Measurements from ENCODE around the gene KDM6A. TPM values are rescaled to one million over a fixed set of nuclear protein-coding genes. Genes with fewer than 3 reads are reported as not detected.

Gene KDM6A
- total and polyA plus RNA-seq, 9 of the 15 experiments (the other 6 are each of a cell fraction or from before 2014, with no cell fraction given), result 8.4 to 34.3 (median 22.9) TPM

DNA sequence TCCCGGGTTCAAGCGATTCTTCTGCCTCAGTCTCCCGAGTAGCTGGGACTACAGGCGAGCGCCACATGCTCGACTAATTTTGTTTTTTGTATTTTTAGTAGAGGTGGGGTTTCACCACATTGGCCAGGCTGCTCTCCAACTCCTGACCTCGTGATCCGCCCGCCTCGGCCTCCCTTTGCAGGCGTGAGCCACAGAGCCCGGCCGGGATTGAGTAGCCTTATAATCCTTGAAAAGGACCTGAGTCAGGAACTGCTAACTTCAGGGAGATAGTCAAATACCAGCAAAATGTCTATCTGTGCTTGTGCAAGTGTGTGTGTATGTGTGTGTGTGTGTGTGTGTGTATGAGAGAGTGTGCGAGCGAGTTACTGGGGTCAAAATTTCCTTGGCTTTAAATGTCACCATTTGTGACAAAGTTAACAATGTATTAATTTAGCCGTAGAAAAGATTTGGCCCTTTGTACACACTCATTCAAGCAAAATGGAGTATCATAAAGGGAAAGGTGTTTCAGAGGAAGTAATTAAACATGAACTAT is 1.8 kb upstream of the KDM6A start (continued):
- TF ChIP-seq, protein P1, sequence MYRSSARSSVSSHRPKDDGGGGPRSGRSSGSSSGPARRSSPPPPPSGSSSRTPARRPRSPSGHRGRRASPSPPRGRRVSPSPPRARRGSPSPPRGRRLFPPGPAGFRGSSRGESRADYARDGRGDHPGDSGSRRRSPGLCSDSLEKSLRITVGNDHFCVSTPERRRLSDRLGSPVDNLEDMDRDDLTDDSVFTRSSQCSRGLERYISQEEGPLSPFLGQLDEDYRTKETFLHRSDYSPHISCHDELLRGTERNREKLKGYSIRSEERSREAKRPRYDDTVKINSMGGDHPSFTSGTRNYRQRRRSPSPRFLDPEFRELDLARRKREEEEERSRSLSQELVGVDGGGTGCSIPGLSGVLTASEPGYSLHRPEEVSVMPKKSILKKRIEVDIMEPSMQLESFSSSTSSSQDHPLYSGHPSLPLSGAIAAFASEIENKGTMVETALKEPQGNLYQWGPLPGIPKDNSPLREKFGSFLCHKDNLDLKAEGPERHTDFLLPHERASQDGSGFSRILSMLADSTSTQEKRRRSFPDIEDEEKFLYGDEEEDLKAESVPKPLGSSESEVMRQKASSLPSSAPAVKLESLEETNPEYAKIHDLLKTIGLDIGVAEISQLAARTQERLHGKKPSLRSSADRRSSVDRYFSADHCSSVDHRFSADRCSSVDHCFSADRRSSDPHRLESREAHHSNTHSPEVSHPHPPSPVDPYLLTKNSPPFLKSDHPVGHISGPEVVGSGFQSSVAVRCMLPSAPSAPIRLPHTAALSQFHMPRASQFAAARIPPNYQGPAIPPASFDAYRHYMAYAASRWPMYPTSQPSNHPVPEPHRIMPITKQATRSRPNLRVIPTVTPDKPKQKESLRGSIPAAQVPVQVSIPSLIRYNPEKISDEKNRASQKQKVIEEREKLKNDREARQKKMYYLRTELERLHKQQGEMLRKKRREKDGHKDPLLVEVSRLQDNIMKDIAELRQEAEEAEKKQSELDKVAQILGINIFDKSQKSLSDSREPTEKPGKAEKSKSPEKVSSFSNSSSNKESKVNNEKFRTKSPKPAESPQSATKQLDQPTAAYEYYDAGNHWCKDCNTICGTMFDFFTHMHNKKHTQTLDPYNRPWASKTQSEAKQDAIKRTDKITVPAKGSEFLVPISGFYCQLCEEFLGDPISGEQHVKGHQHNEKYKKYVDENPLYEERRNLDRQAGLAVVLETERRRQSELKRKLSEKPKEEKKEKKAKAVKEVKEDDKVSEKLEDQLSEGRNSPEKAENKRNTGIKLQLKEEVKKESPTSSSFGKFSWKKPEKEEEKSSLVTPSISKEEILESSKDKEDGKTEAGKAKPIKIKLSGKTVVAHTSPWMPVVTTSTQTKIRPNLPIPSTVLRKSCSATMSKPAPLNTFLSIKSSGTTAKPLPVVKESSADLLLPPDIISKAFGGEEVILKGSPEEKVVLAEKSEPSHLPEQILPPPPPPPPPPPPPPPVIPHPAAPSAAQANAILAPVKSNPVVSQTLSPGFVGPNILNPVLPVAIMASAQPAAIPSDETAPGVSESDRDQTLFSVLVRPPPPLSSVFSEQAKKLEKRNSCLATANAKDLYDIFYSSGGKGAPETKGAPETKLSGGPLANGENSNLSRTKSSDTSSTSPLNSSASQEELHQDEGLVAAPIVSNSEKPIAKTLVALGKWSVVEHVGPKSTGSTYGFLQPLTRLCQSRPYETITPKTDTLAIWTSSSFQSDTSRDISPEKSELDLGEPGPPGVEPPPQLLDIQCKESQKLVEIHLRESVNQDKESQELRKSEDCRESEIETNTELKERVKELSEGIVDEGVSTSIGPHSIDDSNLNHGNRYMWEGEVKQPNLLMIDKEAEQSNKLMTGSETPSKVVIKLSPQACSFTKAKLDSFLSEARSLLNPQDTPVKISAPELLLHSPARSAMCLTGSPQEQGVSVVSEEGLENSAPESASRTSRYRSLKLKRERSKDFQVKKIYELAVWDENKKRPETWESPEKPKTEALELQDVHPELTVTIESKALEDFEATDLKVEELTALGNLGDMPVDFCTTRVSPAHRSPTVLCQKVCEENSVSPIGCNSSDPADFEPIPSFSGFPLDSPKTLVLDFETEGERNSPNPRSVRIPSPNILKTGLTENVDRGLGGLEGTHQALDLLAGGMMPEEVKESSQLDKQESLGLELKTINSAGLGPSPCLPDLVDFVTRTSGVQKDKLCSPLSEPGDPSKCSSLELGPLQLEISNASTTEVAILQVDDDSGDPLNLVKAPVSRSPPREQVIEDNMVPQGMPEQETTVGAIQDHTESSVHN (IDR thresholded peaks at IDR 0.05; ENCODE audit: borderline replicate concordance in 1 of 2, low read depth in 1 of 2), result no peak
- TF ChIP-seq FOXJ2 (tag; IDR thresholded peaks at IDR 0.05), result no peak
- TF ChIP-seq, protein P2, sequence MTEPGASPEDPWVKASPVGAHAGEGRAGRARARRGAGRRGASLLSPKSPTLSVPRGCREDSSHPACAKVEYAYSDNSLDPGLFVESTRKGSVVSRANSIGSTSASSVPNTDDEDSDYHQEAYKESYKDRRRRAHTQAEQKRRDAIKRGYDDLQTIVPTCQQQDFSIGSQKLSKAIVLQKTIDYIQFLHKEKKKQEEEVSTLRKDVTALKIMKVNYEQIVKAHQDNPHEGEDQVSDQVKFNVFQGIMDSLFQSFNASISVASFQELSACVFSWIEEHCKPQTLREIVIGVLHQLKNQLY (CRISPR knock-in tag; conservative IDR thresholded peaks at IDR 0.05), result no peak
- TF ChIP-seq HDGF (IDR thresholded peaks at IDR 0.05), result no peak
- TF ChIP-seq C11orf30 (IDR thresholded peaks at IDR 0.05; ENCODE audit: low read depth), result 0 out of 2 replicates have a peak, but pooled peaks have one; percentile 6
- 0 out of 2 replicates have a peak, but pooled peaks have one; percentile 12 for TF ChIP-seq CHAMP1 (IDR thresholded peaks at IDR 0.05)
- TF ChIP-seq, protein P3, sequence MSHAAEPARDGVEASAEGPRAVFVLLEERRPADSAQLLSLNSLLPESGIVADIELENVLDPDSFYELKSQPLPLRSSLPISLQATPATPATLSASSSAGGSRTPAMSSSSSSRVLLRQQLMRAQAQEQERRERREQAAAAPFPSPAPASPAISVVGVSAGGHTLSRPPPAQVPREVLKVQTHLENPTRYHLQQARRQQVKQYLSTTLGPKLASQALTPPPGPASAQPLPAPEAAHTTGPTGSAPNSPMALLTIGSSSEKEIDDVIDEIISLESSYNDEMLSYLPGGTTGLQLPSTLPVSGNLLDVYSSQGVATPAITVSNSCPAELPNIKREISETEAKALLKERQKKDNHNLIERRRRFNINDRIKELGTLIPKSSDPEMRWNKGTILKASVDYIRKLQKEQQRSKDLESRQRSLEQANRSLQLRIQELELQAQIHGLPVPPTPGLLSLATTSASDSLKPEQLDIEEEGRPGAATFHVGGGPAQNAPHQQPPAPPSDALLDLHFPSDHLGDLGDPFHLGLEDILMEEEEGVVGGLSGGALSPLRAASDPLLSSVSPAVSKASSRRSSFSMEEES (CRISPR knock-in tag; IDR thresholded peaks at IDR 0.05), result 0 out of 2 replicates have a peak, but pooled peaks have one; percentile 5
- TF ChIP-seq RHOXF2B (CRISPR knock-in tag; conservative IDR thresholded peaks at IDR 0.05), result no peak
- no peak for TF ChIP-seq ERF (CRISPR knock-in tag; IDR thresholded peaks at IDR 0.05)
- no peak for TF ChIP-seq ESRRA (IDR thresholded peaks at IDR 0.05; ENCODE audit: borderline replicate concordance, low read depth)
- no peak for TF ChIP-seq NFATC3 (IDR thresholded peaks at IDR 0.05)
- TF ChIP-seq HSF4 (CRISPR knock-in tag; IDR thresholded peaks at IDR 0.05; ENCODE audit: borderline replicate concordance), result no peak
- TF ChIP-seq CHD2 (IDR thresholded peaks at IDR 0.05; ENCODE audit: low read depth, low read length), result no peak
- TF ChIP-seq L3MBTL2 (IDR thresholded peaks at IDR 0.05), result peak; percentile 28; the same call in 1 of the 2 replicates
- TF ChIP-seq CBX5 (IDR thresholded peaks at IDR 0.05; ENCODE audit: borderline replicate concordance, low read depth), result no peak
- no peak for TF ChIP-seq RBM14 (IDR thresholded peaks at IDR 0.05; ENCODE audit: borderline replicate concordance, insufficient read depth, low read depth, low read length)
